Keratinocyte (primary cell): ENCODE measurements around the gene ZNF646.

ENCODE experiments used
- CTCF ChIP-seq, 3 experiments: IDR thresholded peaks in 1 of 3; conservative IDR thresholded peaks in 1 of 3; optimal IDR thresholded peaks in 1 of 3; 2 replicates in 2 of 3; 3 replicates in 1 of 3; pipeline versions ENCODE3 to v1.5.1; 2011; ENCODE audit warnings: low read length in 3 of 3, mild to moderate bottlenecking in 3 of 3, moderate library complexity in 2 of 3, control low read depth in 1 of 3, inconsistent platforms in 1 of 3; ENCODE audit not compliant: insufficient read depth in 2 of 3; ENCODE audit errors: extremely low read depth in 1 of 3
- EZH2 ChIP-seq: IDR thresholded peaks from one replicate; pipeline ENCODE4 v1.6.1; 2012; ENCODE audit warnings: inconsistent platforms, mild to moderate bottlenecking, low read length, moderate library complexity

- TF ChIP-seq CTCF (optimal IDR thresholded peaks at IDR 0.05 in 1 of 3, IDR thresholded peaks at IDR 0.05 in 1 of 3, conservative IDR thresholded peaks at IDR 0.05 in 1 of 3; ENCODE audit: extremely low read depth in 1 of 3, insufficient read depth in 2 of 3, low read length in 3 of 3) = peak in 1 of 3 experiments; percentile 0
- TF ChIP-seq EZH2 = no peak
Observed at GRCh38 chr16:31094424-31095120, 20.4 kb downstream of the ZNF646 start, which contains the start of gene VKORC1.
